ENCODE measurements around the gene FAM237B. TPM values are rescaled to one million over a fixed set of nuclear protein-coding genes. Genes with fewer than 3 reads are reported as not detected.
A peak's percentile ranks its signal among the peaks of the same experiment; 100 is the strongest.

Gene FAM237B
- total and polyA plus RNA-seq, 4 experiments from 2014 or later = not detected

DNA sequence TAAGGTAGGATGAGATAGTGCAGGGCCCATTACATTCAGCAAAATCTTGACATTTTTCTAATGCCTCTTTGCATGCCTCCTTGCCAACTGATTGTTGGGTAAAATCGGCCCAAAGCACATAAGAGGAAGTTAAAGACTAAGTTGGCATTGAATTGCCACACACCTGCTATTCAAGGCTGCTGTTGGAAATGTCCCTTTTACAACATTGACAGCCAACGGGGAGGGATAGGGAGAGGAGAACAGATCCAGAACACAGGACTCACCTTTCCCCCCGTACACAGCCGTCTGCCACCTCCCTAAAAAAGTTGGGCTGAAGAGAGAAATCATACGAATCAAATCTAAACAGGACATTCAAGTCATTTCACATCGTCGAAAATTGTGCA lies 695 bp downstream of the FAM237B start:
- no peak for DNase-seq
- H3K4me1 ChIP-seq (ENCODE audit: insufficient read depth, low read length) = no peaks in the 10 kb centered on the region
- Mint-ChIP-seq H3K27ac (no peak overlapping the region), H3K9me3 (peaks cover 0 to 2% (median 0%) of the 10 kb centered on the region in 8 donors), H3K4me1 (peaks cover 6 to 15% (median 11%) of the 10 kb centered on the region in 4 donors), H3K36me3 (no peaks in the 10 kb centered on the region), H3K4me3 (peak overlapping the region in 5 of 8 donors; percentile 17 to 67 (median 55)), H3K27me3 (peaks cover 31 to 38% of the 10 kb centered on the region in 2 donors)
- peaks cover 6% of the 10 kb centered on the region for H3K27me3 ChIP-seq (ENCODE audit: insufficient read depth, low read length)
- intact Hi-C loops (cut with micrococcal nuclease) = no loop called here
- H3K4me3 ChIP-seq (ENCODE audit: low read length in 2 of 2) = no peak overlapping the region
- H3K36me3 ChIP-seq (ENCODE audit: insufficient read depth, low read length) = no peaks in the 10 kb centered on the region
- POLR2A ChIA-PET (ENCODE audit: partially characterized antibody) = no interaction called here
- CTCF ChIA-PET (ENCODE audit: partially characterized antibody) = no interaction called here
- no peak overlapping the region for H3K27ac ChIP-seq (ENCODE audit: low read depth, low read length)
- no peaks in the 10 kb centered on the region for H3K9me3 ChIP-seq (ENCODE audit: control insufficient read depth in 1 of 2, low read length in 2 of 2)

DNA sequence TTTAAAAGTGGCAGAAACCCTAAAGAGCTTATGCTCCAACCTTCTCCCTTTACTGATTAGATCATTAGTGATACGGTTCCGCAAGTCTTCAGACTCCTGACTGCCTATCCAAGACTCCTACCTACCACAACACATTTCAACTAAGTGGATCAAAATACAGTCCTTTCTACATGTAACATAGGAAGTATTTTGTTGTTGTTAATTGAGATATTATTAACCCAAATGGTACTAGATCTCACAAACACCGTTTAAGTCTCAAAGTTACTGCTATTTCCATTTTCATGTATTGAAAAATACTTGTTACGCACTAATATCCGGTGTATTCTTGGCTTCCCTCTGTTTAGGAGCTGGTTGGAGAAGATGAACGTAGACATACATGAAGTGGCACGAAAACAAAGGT lies 1.1 kb downstream of the FAM237B start:
- H3K36me3 Mint-ChIP-seq = no peaks in the 10 kb centered on the region
- ChIA-PET POLR2A (ENCODE audit: partially characterized antibody) (no interaction called here), CTCF (ENCODE audit: partially characterized antibody) (no interaction called here)
- no peak for DNase-seq
- H3K27ac ChIP-seq (ENCODE audit: low read depth, low read length) = no peak overlapping the region
- no peaks in the 10 kb centered on the region for H3K36me3 ChIP-seq (ENCODE audit: insufficient read depth, low read length)
- peaks cover 6 to 15% (median 11%) of the 10 kb centered on the region in 4 donors for H3K4me1 Mint-ChIP-seq
- peaks cover 32 to 40% of the 10 kb centered on the region in 2 donors for H3K27me3 Mint-ChIP-seq
- no peaks in the 10 kb centered on the region for H3K9me3 ChIP-seq (ENCODE audit: control insufficient read depth in 1 of 2, low read length in 2 of 2)
- intact Hi-C loops (cut with micrococcal nuclease) = no loop called here
- H3K4me1 ChIP-seq (ENCODE audit: insufficient read depth, low read length) = no peaks in the 10 kb centered on the region
- no peak overlapping the region for H3K27ac Mint-ChIP-seq
- peaks cover 6% of the 10 kb centered on the region for H3K27me3 ChIP-seq (ENCODE audit: insufficient read depth, low read length)
- no peak overlapping the region for H3K4me3 ChIP-seq (ENCODE audit: low read length in 2 of 2)
- peaks cover 0 to 2% (median 0%) of the 10 kb centered on the region in 8 donors for H3K9me3 Mint-ChIP-seq
- no peak overlapping the region for H3K4me3 Mint-ChIP-seq

DNA sequence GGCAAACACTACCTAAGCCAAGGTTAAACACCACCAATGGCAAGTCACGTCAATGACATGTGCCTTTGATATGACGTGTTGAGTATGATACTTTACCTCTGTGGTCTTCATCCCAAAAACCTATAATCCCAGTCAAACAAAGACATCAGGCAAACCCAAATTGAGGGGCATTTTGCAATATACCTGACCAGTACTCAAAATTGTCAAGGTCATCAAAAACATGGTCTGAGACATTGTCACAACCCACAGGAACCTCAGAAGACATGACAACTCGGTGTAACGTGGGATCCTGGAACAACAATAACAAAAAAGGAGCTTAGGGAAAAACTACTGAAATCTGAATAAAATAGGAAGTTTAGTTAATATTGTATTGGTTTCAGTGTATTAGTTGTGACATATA lies 7.2 kb downstream of the FAM237B start:
- Mint-ChIP-seq H3K4me1 (no peaks in the 10 kb centered on the region), H3K36me3 (no peaks in the 10 kb centered on the region), H3K27ac (no peak overlapping the region), H3K27me3 (peaks cover 9 to 11% of the 10 kb centered on the region in 2 donors), H3K9me3 (no peaks in the 10 kb centered on the region), H3K4me3 (no peak overlapping the region)
- no peak for DNase-seq
- no peak overlapping the region for H3K4me3 ChIP-seq (ENCODE audit: low read length in 2 of 2)
- H3K4me1 ChIP-seq (ENCODE audit: insufficient read depth, low read length) = no peaks in the 10 kb centered on the region
- ChIA-PET CTCF (ENCODE audit: partially characterized antibody) (interaction anchor here (0.7 to 1.6 kb wide), 2 partner anchors 16 to 114 kb away, joined by 3 read pairs; no protein-coding TSS in a partner anchor), POLR2A (ENCODE audit: partially characterized antibody) (no interaction called here)
- intact Hi-C loops (cut with micrococcal nuclease) = no loop called here
- H3K36me3 ChIP-seq (ENCODE audit: insufficient read depth, low read length) = no peaks in the 10 kb centered on the region
- H3K9me3 ChIP-seq (ENCODE audit: control insufficient read depth in 1 of 2, low read length in 2 of 2) = no peaks in the 10 kb centered on the region
- no peak overlapping the region for H3K27ac ChIP-seq (ENCODE audit: low read depth, low read length)
- H3K27me3 ChIP-seq (ENCODE audit: insufficient read depth, low read length) = no peaks in the 10 kb centered on the region

DNA sequence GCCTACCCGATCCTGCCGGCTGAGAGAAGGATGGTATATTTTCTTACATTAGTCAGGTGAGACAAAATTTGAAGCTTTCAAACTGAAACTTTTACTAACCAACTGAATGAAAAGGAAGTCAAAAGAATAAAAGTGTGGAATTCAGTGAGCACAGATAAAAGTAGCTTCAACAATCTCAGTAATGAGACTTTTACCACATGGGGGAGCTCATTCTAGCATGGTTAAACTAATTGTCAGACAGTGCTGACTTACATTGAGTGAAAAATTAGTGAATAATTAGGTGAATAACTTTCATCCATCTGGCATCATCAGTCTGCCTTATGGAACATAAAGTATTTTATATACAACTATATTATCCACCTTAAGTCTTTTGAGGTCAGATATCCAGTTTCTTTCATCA lies 8.4 kb downstream of the FAM237B start:
- Mint-ChIP-seq H3K36me3 (no peaks in the 10 kb centered on the region), H3K27me3 (peaks cover 8 to 11% of the 10 kb centered on the region in 2 donors), H3K9me3 (no peaks in the 10 kb centered on the region), H3K4me1 (no peaks in the 10 kb centered on the region), H3K27ac (no peak overlapping the region), H3K4me3 (no peak overlapping the region)
- no peaks in the 10 kb centered on the region for H3K36me3 ChIP-seq (ENCODE audit: insufficient read depth, low read length)
- H3K9me3 ChIP-seq (ENCODE audit: control insufficient read depth in 1 of 2, low read length in 2 of 2) = no peaks in the 10 kb centered on the region
- no peak for DNase-seq
- H3K27me3 ChIP-seq (ENCODE audit: insufficient read depth, low read length) = no peaks in the 10 kb centered on the region
- H3K4me1 ChIP-seq (ENCODE audit: insufficient read depth, low read length) = no peaks in the 10 kb centered on the region
- CTCF ChIA-PET (ENCODE audit: partially characterized antibody) = interaction anchor here (0.6 to 2.5 kb wide), 5 partner anchors 11 to 115 kb away, joined by 3 to 34 read pairs (median 3); no protein-coding TSS in a partner anchor
- POLR2A ChIA-PET (ENCODE audit: partially characterized antibody) = no interaction called here
- H3K27ac ChIP-seq (ENCODE audit: low read depth, low read length) = no peak overlapping the region
- no peak overlapping the region for H3K4me3 ChIP-seq (ENCODE audit: low read length in 2 of 2)
- intact Hi-C loops (cut with micrococcal nuclease) = loop anchor here (1.0 kb wide), 1 partner anchor 115 kb away; no protein-coding TSS in a partner anchor

DNA sequence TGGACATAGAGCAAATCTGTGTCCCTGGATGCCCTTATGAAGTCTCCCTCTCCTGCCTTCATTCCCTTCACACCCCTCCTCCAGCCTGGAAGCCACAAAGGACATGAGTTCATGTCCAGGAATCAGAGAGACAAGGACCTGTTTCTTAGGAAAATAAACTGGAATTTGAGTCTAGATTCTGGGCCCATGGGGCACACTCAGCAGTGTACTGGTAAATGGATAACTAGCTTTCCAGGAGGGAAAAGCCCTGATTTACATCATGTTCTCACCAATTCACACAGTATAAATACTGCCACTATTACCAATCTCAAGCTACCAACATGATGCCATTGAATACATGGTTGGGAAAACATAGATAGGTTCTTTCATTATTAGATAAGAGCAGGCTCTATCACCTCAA lies 9.9 kb downstream of the FAM237B start:
- no peaks in the 10 kb centered on the region for H3K4me1 Mint-ChIP-seq
- H3K4me3 Mint-ChIP-seq = no peak overlapping the region
- no peak overlapping the region for H3K27ac Mint-ChIP-seq
- no peaks in the 10 kb centered on the region for H3K36me3 ChIP-seq (ENCODE audit: insufficient read depth, low read length)
- no peak for DNase-seq
- H3K9me3 ChIP-seq (ENCODE audit: control insufficient read depth in 1 of 2, low read length in 2 of 2) = no peaks in the 10 kb centered on the region
- H3K27me3 Mint-ChIP-seq = peaks cover 6 to 7% of the 10 kb centered on the region in 2 donors
- no peaks in the 10 kb centered on the region for H3K27me3 ChIP-seq (ENCODE audit: insufficient read depth, low read length)
- H3K9me3 Mint-ChIP-seq = no peaks in the 10 kb centered on the region
- CTCF ChIA-PET (ENCODE audit: partially characterized antibody) = interaction anchor here (1.0 to 2.5 kb wide), 2 partner anchors 35 to 117 kb away, joined by 3 to 34 read pairs; partner anchors contain the start of gene GTPBP10
- POLR2A ChIA-PET (ENCODE audit: partially characterized antibody) = no interaction called here
- no peaks in the 10 kb centered on the region for H3K36me3 Mint-ChIP-seq
- no peak overlapping the region for H3K27ac ChIP-seq (ENCODE audit: low read depth, low read length)
- H3K4me1 ChIP-seq (ENCODE audit: insufficient read depth, low read length) = no peaks in the 10 kb centered on the region
- no peak overlapping the region for H3K4me3 ChIP-seq (ENCODE audit: low read length in 2 of 2)
- intact Hi-C loops (cut with micrococcal nuclease) = no loop called here

DNA sequence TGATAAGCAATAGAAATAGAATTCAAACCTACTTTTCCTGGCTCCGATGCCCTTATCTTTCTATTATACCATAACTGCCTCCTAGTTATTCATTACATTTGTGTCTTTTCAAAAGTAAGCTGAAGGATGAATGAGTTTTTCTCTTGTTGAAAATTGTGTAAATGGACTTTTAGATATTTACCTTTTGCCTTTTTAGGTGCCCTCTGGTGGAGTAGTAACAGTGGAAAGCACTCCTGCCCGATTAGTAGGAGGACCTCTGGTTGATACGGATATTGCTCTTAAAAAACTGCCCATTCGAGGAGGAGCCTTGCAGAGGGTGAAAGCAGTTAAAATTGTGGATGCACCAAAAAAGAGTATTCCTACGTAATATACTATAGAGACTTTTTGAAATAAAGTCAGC lies 11.2 kb downstream of the FAM237B start:
- Mint-ChIP-seq H3K36me3 (no peaks in the 10 kb centered on the region), H3K4me1 (no peaks in the 10 kb centered on the region), H3K4me3 (no peak overlapping the region), H3K27ac (no peak overlapping the region), H3K9me3 (no peaks in the 10 kb centered on the region), H3K27me3 (peaks cover 4% of the 10 kb centered on the region in 2 donors)
- H3K27me3 ChIP-seq (ENCODE audit: insufficient read depth, low read length) = no peaks in the 10 kb centered on the region
- CTCF ChIA-PET (ENCODE audit: partially characterized antibody) = no interaction called here
- intact Hi-C loops (cut with micrococcal nuclease) = no loop called here
- H3K27ac ChIP-seq (ENCODE audit: low read depth, low read length) = no peak overlapping the region
- no peak overlapping the region for H3K4me3 ChIP-seq (ENCODE audit: low read length in 2 of 2)
- H3K9me3 ChIP-seq (ENCODE audit: control insufficient read depth in 1 of 2, low read length in 2 of 2) = no peaks in the 10 kb centered on the region
- POLR2A ChIA-PET (ENCODE audit: partially characterized antibody) = no interaction called here
- no peaks in the 10 kb centered on the region for H3K36me3 ChIP-seq (ENCODE audit: insufficient read depth, low read length)
- no peak for DNase-seq
- no peaks in the 10 kb centered on the region for H3K4me1 ChIP-seq (ENCODE audit: insufficient read depth, low read length)

DNA sequence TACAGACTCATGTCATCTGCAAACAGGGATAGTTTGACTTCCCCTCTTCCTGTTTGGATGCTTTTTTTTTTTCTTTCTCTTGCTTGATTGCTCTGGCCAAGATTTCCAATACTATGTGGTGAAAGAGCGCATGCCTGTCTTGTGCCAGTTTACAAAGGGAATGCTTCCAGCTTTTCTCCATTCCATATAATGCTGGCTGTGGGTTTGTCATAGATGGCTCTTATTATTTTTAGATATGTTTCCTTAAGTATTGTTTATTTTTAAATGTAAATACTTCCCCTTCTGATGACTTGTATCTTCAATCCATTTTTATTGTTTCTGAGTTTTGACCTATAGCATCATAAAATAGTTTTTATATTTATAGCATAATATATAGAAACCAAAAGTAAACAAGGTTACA lies 17.9 kb downstream of the FAM237B start:
- no peaks in the 10 kb centered on the region for H3K9me3 Mint-ChIP-seq
- no peak for DNase-seq
- H3K27ac ChIP-seq (ENCODE audit: low read depth, low read length) = no peak overlapping the region
- no peaks in the 10 kb centered on the region for H3K4me1 Mint-ChIP-seq
- intact Hi-C loops (cut with micrococcal nuclease) = no loop called here
- H3K27me3 Mint-ChIP-seq = peaks cover 2% of the 10 kb centered on the region in 2 donors
- ChIA-PET POLR2A (ENCODE audit: partially characterized antibody) (no interaction called here), CTCF (ENCODE audit: partially characterized antibody) (no interaction called here)
- no peaks in the 10 kb centered on the region for H3K36me3 ChIP-seq (ENCODE audit: insufficient read depth, low read length)
- H3K9me3 ChIP-seq (ENCODE audit: control insufficient read depth in 1 of 2, low read length in 2 of 2) = no peaks in the 10 kb centered on the region
- H3K27ac Mint-ChIP-seq = no peak overlapping the region
- H3K4me3 Mint-ChIP-seq = no peak overlapping the region
- no peaks in the 10 kb centered on the region for H3K4me1 ChIP-seq (ENCODE audit: insufficient read depth, low read length)
- no peak overlapping the region for H3K4me3 ChIP-seq (ENCODE audit: low read length in 2 of 2)
- no peaks in the 10 kb centered on the region for H3K36me3 Mint-ChIP-seq
- H3K27me3 ChIP-seq (ENCODE audit: insufficient read depth, low read length) = no peaks in the 10 kb centered on the region

Data from CD4-positive, alpha-beta memory T cell (primary cell).